GM18505 (cell line): ENCODE measurements around the gene CRTAP.
"Not testable (repeated sequence)": the region's sequence is repeated elsewhere in the genome, so short reads cannot be mapped to it uniquely, and the experiment has no call there.

ENCODE experiments used
- ATAC-seq: cut with Tn5 transposase; IDR thresholded peaks from one replicate; pipeline ENCODE4 v1.9.1; 2021; ENCODE audit not compliant: unreplicated experiment
- POLR2A ChIP-seq: IDR thresholded peaks from 4 replicates; pipeline ENCODE4 v1.6.1; 2011; ENCODE audit warnings: borderline replicate concordance; ENCODE audit not compliant: insufficient read depth, insufficient read length; ENCODE audit errors: extremely low read depth

Gene CRTAP

DNA sequence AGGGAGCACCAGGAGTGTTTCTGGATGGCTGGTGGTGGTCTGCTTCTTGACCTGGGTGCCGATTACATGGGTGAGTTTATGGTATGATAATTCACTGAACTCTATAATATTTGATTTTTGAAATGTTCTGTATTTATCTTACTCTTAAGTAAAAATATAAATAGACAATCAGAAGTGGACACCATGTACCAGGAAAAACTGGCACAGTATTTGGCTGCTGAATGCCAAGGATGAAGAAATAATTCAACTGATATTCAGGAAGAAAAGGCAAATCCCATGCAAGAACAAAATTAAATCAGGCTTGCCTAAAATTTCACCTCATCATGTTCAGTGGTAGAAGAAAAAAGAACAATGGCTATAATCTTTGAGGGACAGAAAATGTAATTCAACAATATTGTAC, 51.6 kb downstream of the CRTAP start:
- no peak for TF ChIP-seq POLR2A
- no peak for ATAC-seq

DNA sequence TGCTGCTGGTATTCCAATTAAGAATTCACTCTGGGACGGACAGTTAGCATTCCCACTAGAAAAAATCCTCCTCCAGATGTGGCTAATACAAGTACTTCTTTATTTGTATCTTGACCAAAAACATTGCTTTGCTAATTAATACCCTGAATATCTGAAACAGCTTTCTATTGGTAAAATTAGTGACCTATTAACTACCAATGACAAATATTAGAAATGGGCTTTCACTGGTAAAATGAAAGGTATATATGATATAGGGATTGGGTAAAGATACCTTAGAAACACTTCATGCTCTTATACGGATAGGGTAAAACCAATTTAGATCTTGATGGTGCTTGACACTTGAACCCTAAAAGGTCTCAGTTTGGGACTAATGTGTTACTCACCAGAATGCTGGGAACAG, 52.3 kb downstream of the CRTAP start:
- no peak for TF ChIP-seq POLR2A

DNA sequence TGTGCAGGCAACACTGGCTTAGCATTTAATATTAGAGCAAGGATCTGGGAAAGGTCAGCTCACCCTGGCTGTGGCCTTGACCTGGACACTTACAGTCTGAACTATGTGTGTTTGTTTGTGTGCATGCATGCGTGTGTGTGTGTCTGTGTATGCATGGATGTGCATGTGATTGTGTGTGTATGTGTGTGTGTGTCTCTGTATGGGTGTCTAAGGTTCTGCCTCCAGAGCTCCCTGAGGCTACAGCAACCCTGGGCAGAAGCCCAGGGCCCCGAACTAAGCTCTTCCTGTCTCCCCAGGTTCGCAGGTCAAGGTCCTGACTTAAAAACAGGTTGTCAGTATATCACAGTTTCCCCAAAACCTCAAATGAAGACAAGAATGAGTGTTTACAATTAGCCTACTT, 53.5 kb downstream of the CRTAP start:
- ATAC-seq, result no peak
- TF ChIP-seq POLR2A, result no peak

More for the DNA sequence above, 52.3 kb downstream of the CRTAP start:
- ATAC-seq, result no peak

DNA sequence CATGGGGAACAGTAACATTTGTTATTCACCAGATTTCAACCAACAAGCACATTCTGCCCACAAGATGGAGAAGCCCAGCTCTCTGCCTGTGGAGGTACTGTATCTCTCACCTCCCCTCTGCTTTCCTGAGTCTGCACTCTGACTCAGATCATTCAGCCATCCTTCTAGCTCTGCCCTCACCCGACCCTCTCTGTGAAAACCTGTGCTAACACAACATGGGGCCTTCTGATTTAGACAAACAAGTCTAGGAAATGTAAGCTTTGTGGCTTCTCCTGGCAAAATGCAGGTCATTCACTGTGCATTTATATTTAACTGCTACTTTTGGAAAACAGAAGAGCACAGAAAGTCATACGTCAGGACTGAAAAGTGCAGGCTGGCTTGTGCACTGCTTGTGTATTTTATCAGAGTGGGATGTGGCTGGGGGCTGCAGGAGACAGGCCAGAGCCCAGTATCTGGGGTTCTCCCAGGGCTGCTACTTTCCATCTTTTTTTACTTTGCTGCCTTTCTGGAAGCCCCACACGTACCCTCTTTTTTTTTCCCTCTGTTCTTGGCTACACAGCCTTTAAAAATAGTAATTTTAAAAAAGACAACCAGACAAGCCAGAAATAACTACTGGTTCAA, 54.0 kb downstream of the CRTAP start:
- no peak for ATAC-seq
- TF ChIP-seq POLR2A, result no peak

DNA sequence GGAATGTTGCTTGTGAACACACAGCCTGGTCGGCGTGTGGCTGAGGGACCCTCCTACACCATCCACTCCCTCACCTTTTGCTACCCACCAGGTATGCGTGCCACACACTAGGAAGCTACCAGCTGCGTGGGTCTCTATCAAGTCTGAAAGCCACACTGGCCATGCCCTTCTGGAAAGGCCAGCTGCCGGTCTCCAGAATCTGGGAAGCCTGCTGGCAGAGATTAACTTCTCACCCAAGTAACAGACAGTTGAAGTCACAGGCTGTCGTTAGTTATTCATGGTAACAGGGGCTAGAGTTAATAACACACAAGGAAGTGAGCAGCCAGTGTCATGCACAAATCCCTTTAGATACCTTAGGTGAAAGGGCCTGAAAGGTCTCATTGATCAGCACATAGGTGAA, 56.7 kb downstream of the CRTAP start:
- TF ChIP-seq POLR2A, result no peak
- no peak for ATAC-seq

DNA sequence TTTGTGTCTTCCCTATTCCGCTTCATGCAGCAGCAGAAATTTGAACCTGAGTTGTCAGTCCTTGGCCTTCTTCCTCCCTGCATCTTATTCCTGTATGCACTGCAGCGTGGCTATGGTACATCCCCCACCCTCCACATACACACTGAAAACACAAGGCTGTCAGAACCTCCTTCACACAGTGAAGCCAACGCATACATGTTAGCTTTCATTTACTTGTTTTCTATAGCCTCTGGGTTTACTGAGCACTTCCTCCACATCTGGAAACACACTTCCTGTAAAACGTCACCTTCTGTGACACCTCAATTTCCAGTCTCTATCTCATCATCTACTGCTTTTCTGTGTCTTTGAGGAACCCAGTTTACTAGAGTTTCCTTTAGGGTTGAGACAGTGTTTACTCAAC, 57.8 kb downstream of the CRTAP start:
- no peak for TF ChIP-seq POLR2A
- no peak for ATAC-seq

DNA sequence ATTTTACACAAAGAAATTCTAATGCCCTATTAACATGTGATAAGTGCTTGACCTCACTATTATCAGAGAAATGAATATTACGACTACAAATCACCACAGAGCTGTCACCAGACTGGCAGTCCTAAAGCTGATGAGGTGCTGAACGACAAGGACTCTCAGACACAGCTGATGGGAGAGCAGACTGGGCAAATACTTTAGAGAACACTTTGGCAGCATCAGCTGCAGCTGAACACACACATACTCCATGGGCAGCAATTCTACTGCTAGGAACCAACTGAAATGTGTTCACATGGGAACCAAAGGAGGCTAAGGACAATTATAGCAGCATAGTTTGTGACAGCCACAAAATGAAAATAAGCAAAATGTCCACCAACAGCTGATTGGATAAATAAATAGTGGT, 59.3 kb downstream of the CRTAP start:
- no peak for ATAC-seq

DNA sequence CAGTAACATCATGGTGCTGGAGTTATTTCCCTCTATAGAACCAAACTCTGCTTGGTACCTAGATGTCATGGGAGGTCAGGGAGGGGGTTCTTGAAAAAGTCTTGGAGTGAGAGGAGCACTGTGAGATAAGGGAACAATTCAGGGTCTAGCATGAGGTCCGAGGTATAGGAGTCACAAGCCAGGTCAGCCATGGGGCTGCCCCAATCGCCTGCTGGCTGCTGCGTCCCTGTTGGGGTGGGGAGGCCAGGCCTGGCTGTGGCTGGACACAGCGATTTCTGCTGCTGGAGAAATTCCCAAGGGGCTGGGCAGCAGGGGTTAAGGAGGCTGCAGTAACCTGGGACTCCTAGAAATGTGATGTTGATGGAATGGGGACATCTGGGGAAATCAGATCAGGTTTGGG, 59.9 kb downstream of the CRTAP start:
- ATAC-seq, result no peak
- TF ChIP-seq POLR2A, result no peak

More for the DNA sequence above, 59.3 kb downstream of the CRTAP start:
- no peak for TF ChIP-seq POLR2A

GRCh38 chr3:33174095-33174494, 60.3 kb downstream of the CRTAP start:
- no peak for ATAC-seq
- no peak for TF ChIP-seq POLR2A

DNA sequence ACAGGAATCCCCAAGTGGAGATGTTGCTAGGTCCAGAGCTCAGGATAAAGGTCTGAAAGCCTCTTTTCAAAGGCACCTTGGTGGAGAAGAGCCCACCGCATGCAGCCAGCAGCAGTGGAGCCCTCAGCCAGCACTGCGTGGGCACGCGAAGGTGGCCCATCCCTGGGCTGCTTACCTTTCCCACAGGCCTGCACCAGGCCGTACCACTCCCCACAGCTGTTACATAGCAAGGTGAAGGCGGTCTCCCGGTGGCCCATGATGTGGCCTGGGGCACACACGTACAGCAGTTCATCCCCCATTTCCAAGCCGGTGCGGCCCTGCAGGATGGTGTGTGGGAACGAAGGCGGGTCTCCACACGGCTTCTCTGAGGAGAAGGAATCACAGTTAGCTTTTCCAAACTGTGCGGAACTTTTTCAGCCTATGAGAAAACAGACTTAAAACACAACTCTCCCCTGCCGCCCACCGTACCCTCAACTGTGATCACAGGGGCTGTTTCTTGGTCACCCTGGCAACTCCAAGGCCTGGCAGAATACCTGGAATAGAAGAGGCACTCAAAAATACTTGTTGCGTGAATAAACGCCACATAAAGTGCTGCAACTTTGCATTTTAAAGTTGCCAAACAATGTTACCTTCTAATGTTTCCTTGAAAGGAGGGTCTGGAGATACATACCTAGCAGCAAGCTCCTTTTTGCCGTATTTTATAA, 61.0 kb downstream of the CRTAP start:
- no peak for ATAC-seq
- TF ChIP-seq POLR2A, result no peak

DNA sequence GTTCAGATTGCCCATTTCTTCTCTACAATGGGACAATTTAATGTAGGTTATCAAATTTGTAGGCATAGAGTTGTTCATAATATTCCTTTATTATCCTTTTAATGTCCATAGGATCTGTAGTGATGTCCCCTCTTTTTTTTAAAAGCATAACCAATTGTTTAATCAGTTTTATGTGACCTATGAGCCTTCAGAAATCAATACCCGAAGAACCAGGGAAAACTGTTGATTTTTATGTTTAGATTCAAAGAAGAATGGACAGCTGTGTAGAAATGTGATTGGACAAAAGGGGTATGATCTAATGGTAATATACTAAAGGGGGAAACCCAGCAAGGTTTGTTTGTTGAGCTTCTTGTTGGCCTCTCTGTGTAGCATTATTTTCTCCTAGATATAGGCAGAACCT, 65.3 kb downstream of the CRTAP start:
- no peak for TF ChIP-seq POLR2A
- no peak for ATAC-seq

- TF ChIP-seq POLR2A, result no peak
Observed at GRCh38 chr3:33181229-33181628, 67.4 kb downstream of the CRTAP start.

GRCh38 chr3:33181641-33182040, 67.8 kb downstream of the CRTAP start:
- ATAC-seq, result not testable (repeated sequence)

More at GRCh38 chr3:33181229-33181628, 67.4 kb downstream of the CRTAP start:
- no peak for ATAC-seq

DNA sequence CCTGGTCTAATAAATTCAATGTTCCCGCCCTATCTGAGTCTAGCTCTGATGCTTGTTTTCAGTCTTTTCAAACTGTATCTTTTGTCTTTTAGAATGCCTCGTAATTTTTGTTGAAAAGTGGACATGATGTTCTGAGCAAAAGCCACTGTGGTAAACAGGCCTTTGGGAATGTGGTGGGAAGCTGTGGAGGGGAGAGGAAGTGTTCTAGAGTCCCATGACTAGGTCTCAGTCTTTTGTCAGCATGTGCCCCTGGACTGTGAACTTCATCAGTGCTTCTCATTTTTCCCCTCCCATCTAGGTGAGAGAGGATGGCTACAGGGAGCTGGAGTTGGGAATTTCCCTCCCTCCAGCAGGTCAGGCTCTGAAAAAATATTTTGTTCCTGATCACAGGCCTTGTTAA, 71.0 kb downstream of the CRTAP start:
- no peak for ATAC-seq
- no peak for TF ChIP-seq POLR2A
